GM12801 (cell line): Measurements from ENCODE around the gene DENND5A.

Experiments
- TF ChIP-seq, protein P1 (sequence below): IDR thresholded peaks from one replicate; pipeline ENCODE4 v1.5.1; 2011; ENCODE audit warnings: control low read depth; ENCODE audit not compliant: insufficient read length; ENCODE audit errors: extremely low read depth

Gene DENND5A

DNA sequence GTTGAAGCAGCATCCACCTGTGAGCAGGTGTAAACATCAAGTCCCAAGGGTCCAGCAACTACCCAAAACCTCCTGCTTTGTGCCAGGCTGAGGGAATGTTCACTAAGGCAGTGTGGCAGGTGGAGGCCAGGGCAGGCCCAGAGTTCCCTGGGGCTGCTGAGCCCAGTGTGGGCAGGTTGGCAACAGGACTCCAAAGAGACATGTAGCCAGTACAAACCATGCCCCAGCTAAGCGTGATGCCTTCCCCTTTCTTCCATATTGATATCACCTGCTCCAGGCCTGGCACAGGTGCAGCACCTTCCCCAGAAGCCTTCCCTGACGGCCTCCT, 143.7 kb downstream of the DENND5A start:
- TF ChIP-seq, protein P1, sequence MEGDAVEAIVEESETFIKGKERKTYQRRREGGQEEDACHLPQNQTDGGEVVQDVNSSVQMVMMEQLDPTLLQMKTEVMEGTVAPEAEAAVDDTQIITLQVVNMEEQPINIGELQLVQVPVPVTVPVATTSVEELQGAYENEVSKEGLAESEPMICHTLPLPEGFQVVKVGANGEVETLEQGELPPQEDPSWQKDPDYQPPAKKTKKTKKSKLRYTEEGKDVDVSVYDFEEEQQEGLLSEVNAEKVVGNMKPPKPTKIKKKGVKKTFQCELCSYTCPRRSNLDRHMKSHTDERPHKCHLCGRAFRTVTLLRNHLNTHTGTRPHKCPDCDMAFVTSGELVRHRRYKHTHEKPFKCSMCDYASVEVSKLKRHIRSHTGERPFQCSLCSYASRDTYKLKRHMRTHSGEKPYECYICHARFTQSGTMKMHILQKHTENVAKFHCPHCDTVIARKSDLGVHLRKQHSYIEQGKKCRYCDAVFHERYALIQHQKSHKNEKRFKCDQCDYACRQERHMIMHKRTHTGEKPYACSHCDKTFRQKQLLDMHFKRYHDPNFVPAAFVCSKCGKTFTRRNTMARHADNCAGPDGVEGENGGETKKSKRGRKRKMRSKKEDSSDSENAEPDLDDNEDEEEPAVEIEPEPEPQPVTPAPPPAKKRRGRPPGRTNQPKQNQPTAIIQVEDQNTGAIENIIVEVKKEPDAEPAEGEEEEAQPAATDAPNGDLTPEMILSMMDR: no peak

DNA sequence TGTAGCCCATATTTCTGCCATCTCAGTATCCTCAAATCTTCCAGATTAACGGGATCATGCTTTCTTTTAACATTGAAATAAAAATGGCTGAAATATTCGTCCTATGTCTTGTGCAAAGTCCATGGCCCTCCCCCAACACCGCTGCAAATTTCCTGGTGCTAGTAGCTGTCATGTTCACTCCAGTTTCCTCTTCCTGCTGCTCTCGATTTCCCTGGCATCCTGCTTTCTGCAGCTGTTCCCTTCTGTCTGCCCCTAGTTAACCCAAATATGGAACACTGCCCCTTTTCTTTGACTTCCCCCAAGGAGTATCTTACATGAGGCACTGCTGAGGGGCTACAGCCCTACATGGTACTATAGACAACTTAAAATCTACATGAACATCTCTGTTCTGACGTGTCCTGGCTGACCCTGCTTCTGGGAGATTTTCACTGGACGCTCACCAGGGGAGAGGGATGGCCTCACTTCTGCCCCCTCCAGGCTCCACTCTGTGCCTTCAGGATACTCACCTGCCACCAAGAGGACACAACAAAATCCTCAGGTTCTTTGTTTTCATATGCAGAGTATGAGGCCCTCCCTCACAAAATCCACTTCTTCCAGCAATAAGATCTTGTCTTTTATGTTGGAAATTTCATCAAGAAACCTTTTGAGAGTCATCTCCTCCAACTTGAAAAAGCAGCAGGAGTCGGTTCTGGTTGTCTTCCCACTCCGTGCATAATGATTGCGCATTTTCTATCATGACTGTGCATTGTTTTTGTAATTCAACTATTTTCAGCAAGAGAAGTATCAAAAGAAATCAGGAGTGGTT, 144.3 kb downstream of the DENND5A start:
- TF ChIP-seq, protein P1: no peak

- TF ChIP-seq, protein P1: no peak
These were observed 146.9 kb downstream of the DENND5A start for GRCh38 chr11:9118277-9118676.

- TF ChIP-seq, protein P1: no peak
These were observed 153.1 kb downstream of the DENND5A start for GRCh38 chr11:9112075-9112474.

GRCh38 chr11:9109858-9110731, 155.1 kb downstream of the DENND5A start:
- TF ChIP-seq, protein P1: no peak

DNA sequence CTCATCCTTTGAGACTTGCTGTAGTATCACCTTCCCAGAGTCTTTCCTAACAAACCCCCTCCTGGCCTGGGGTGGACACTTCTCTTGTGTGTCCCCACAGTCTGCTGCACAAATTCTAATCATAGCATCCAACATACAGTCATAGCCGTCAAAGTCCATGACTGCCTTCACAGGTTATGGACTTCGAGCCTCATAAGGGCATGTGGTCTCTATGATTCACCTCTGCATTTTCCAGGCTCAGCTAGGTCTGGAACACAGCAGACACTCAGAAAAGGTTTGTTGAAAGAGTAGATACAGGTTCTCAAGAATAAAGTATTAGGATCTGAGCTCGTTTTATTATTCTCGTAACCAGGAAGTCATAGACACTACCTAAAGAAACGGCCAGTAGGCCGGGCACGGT, 160.6 kb downstream of the DENND5A start:
- TF ChIP-seq, protein P1: no peak

GRCh38 chr11:9103542-9104276, 161.4 kb downstream of the DENND5A start:
- TF ChIP-seq, protein P1: no peak
